ENCODE results near the gene POU6F1. TPM values are rescaled to one million over a fixed set of nuclear protein-coding genes. Genes with fewer than 3 reads are reported as not detected.

Gene POU6F1
- total and polyA plus RNA-seq, 10 of the 15 experiments (the other 5 are each of a cell fraction or from before 2014, with no cell fraction given) = 0.26 to 4.2 (median 1.2) TPM

DNA sequence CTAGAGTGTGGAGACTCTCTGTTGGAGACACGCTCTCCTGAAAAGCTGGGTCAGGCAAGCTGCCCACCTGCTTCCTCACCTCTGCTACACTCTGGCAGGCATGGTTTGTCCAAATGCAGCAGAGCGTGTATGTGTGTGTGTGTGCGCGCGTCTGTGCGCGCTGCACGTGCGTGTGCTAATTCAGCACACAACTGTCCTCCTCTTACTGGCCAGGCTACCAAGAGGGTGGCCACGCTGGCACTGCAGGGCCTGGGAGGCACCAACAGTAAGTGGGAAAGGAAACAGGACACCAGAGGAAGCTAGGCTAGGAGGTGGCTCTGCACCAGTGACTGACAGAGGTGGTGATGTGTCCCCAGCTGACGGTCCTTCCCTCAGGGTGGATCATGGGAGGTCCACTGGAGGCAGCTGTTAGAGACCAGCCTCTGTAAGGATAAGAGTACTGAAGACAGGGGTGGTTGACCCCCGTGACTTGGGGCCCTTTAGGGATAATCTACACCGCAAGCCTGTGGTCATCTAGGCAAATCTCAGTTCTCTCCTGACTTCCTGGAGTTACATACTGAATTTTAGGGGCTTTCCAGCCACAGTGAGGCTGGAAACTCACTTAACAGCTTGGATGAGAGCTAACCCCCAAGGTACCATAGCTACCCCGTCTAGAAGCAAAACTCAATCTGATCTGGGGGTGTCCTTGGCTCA lies 29.4 kb downstream of the POU6F1 start (continued):
- TF ChIP-seq NFYA (IDR thresholded peaks at IDR 0.05; ENCODE audit: borderline replicate concordance, low read depth, low read length) = no peak
- no peak for TF ChIP-seq BACH1 (IDR thresholded peaks at IDR 0.05; ENCODE audit: borderline replicate concordance)
- peak; percentile 67 for TF ChIP-seq GATAD2B (conservative IDR thresholded peaks at IDR 0.05; ENCODE audit: low read depth)
- TF ChIP-seq IKZF1 (conservative IDR thresholded peaks at IDR 0.05) = peak; percentile 92
- TF ChIP-seq SIN3A (IDR thresholded peaks at IDR 0.05; ENCODE audit: low read depth, low read length) = no peak
- no peak for TF ChIP-seq E2F8 (IDR thresholded peaks at IDR 0.05; ENCODE audit: low read depth, partially characterized antibody)
- TF ChIP-seq TCF12 (IDR thresholded peaks at IDR 0.05; ENCODE audit: low read depth, low read length) = peak; percentile 31; the same call in 1 of the 2 replicates
- TF ChIP-seq, protein P1, sequence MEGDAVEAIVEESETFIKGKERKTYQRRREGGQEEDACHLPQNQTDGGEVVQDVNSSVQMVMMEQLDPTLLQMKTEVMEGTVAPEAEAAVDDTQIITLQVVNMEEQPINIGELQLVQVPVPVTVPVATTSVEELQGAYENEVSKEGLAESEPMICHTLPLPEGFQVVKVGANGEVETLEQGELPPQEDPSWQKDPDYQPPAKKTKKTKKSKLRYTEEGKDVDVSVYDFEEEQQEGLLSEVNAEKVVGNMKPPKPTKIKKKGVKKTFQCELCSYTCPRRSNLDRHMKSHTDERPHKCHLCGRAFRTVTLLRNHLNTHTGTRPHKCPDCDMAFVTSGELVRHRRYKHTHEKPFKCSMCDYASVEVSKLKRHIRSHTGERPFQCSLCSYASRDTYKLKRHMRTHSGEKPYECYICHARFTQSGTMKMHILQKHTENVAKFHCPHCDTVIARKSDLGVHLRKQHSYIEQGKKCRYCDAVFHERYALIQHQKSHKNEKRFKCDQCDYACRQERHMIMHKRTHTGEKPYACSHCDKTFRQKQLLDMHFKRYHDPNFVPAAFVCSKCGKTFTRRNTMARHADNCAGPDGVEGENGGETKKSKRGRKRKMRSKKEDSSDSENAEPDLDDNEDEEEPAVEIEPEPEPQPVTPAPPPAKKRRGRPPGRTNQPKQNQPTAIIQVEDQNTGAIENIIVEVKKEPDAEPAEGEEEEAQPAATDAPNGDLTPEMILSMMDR (IDR thresholded peaks at IDR 0.05 in 2 of 3, conservative IDR thresholded peaks at IDR 0.05 in 1 of 3; ENCODE audit: control insufficient read depth in 2 of 3, extremely low read depth in 1 of 3, insufficient read depth in 1 of 3, low read depth in 3 of 3, low read length in 3 of 3) = no peak
- TF ChIP-seq, protein P2, sequence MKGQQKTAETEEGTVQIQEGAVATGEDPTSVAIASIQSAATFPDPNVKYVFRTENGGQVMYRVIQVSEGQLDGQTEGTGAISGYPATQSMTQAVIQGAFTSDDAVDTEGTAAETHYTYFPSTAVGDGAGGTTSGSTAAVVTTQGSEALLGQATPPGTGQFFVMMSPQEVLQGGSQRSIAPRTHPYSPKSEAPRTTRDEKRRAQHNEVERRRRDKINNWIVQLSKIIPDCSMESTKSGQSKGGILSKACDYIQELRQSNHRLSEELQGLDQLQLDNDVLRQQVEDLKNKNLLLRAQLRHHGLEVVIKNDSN (IDR thresholded peaks at IDR 0.05; ENCODE audit: borderline replicate concordance, extremely low read length, insufficient read depth, low read depth, low read length) = no peak
- TF ChIP-seq ZNF687 (IDR thresholded peaks at IDR 0.05) = peak; percentile 75
- TF ChIP-seq PAX8 (IDR thresholded peaks at IDR 0.05) = no peak
- TF ChIP-seq RUNX3 (IDR thresholded peaks at IDR 0.05; ENCODE audit: low read length) = peak; percentile 98
- TF ChIP-seq IRF4 (IDR thresholded peaks at IDR 0.05; ENCODE audit: low read depth, low read length) = peak; percentile 52; the same call in 1 of the 2 replicates
- no peak for TF ChIP-seq ATF3 (IDR thresholded peaks at IDR 0.05; ENCODE audit: borderline replicate concordance, extremely low read depth, low read depth, low read length)
- peak; percentile 78 to 81 for TF ChIP-seq IKZF2 (IDR thresholded peaks at IDR 0.05)
- peak; percentile 71 for TF ChIP-seq SPI1 (IDR thresholded peaks at IDR 0.05; ENCODE audit: borderline replicate concordance, insufficient read depth, low read depth, low read length)
- TF ChIP-seq MTA2 (IDR thresholded peaks at IDR 0.05; ENCODE audit: low read depth) = 0 out of 2 replicates have a peak, but pooled peaks have one; percentile 44
